ENCODE measurements around the gene CLPSL2. TPM values are rescaled to one million over a fixed set of nuclear protein-coding genes. Genes with fewer than 3 reads are reported as not detected.
A peak's percentile ranks its signal among the peaks of the same experiment; 100 is the strongest.

Gene CLPSL2
- total RNA-seq, 4 donors from 2014 or later = not detected

DNA sequence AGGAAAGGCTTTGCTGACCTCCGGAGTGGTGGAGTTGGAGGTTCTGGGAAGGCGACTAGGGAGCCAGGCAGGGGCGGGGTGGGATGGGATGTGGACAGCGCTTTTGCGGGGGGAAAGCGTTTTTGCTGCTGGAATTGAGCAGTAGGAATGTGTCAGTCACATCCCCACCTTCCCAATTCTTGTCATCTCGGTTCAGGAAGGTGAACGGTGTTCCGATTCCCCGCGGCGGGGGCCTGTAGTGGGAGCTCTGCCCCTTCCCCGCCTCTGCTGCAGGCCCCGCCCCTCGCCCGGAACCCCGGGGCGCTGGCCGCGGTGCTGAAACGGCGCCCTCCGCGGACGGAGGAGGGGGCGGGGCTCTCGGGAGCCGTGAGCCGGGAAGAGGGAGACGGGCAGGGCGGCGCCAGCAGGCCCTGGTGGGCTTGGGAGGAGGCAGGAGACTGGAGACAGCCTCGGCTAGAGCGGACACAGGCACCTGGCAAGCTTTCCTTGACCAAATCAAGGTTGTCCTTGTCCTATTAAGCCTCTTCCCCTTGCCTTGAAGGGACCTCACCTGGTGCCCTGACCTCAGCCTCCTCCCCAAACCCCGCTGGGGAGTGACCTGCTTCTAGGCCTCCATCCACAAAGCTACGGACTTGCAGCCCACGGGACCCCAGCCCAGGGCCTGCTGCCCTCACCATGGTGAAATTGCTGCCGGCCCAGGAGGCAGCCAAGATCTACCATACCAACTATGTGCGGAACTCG, 28.8 kb downstream of the CLPSL2 start, which contains the start of gene LHFPL5:
TSS of gene LHFPL5 (plus strand) at position 357 of the 741 bp plus-strand sequence. CDS start at position 676, 319 bp downstream.
- DNase-seq (ENCODE audit: extremely low spot score) = no peak
- H3K4me3 ChIP-seq = peak within 1 kb of the TSS in 3 of 4 donors; percentile 12 to 28 (median 26)
- intact Hi-C loops (cut with DNase I) = no loop called here
- no peak within 1 kb of the TSS for H3K27ac ChIP-seq (replicated peaks in 1 of 4)
- H3K27me3 ChIP-seq = peaks cover 0 to 54% (median 8%) of the 10 kb centered on the region in 4 donors
- no peak for TF ChIP-seq POLR2A (IDR thresholded peaks at IDR 0.05; ENCODE audit: low read depth)
- TF ChIP-seq POLR2AphosphoS5 (IDR thresholded peaks at IDR 0.05) = no peak
- TF ChIP-seq, protein P1, sequence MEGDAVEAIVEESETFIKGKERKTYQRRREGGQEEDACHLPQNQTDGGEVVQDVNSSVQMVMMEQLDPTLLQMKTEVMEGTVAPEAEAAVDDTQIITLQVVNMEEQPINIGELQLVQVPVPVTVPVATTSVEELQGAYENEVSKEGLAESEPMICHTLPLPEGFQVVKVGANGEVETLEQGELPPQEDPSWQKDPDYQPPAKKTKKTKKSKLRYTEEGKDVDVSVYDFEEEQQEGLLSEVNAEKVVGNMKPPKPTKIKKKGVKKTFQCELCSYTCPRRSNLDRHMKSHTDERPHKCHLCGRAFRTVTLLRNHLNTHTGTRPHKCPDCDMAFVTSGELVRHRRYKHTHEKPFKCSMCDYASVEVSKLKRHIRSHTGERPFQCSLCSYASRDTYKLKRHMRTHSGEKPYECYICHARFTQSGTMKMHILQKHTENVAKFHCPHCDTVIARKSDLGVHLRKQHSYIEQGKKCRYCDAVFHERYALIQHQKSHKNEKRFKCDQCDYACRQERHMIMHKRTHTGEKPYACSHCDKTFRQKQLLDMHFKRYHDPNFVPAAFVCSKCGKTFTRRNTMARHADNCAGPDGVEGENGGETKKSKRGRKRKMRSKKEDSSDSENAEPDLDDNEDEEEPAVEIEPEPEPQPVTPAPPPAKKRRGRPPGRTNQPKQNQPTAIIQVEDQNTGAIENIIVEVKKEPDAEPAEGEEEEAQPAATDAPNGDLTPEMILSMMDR (IDR thresholded peaks at IDR 0.05) = no peak
- TF ChIP-seq EP300 (IDR thresholded peaks at IDR 0.05) = no peak
- 15% methylated on average over 24 of the region's 40 CpGs for WGBS
- H3K4me1 ChIP-seq = peaks cover 0 to 8% (median 6%) of the 10 kb centered on the region in 4 donors
- no peaks in the 10 kb centered on the region for H3K36me3 ChIP-seq
- no peaks in the 10 kb centered on the region for H3K9me3 ChIP-seq

DNA sequence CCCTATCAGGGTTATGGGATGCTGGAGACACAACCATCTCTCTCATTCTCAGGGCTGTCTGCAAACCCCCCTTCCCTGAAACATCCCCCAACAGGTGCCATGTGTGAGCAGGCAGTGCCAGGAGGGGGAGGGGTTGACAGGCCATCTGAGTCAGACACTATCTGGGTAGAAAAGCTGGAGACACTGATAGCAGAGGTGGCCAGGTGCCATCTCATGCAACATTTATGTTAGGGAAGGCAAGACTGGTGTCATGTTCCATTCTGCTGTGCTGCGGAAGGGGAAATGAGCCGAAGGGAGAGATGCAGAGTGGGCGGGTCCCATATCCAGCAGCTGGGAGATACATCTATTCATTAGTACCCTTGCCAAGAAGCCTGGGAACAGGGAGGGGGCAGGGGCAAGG, 32.3 kb downstream of the CLPSL2 start:
- TF ChIP-seq, protein P1 (IDR thresholded peaks at IDR 0.05) = no peak
- TF ChIP-seq POLR2AphosphoS5 (IDR thresholded peaks at IDR 0.05) (no peak), POLR2A (IDR thresholded peaks at IDR 0.05; ENCODE audit: low read depth) (no peak), EP300 (IDR thresholded peaks at IDR 0.05) (no peak)

DNA sequence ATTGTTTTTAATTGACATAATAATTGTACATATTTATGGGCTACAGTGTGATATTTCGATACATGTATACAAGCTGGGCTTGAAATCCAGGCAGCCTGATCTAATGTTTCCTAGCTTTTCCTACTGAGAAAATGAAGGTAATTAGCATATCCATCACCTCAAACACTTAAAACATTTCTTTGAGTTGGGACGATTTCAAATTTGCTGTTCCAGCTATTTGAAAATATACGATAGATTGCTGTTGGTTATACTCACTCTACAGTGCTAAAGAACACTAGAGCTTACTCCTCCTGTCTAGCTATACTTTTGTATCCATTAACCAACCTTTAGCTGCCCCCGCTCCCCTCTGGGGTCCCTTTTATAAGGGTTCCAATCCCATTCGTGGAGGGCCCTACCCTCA, 33.4 kb downstream of the CLPSL2 start:
- Histone ChIP-seq H3K4me3 (no peak overlapping the region), H3K27me3 (peaks cover 0 to 53% (median 7%) of the 10 kb centered on the region in 4 donors), H3K36me3 (no peaks in the 10 kb centered on the region), H3K27ac (replicated peaks in 1 of 4) (no peak overlapping the region), H3K4me1 (peaks cover 0 to 7% (median 6%) of the 10 kb centered on the region in 4 donors), H3K9me3 (no peaks in the 10 kb centered on the region)
- 78% methylated on average over 5 of the region's 5 CpGs for WGBS
- DNase-seq (ENCODE audit: extremely low spot score) = no peak
- no peak for TF ChIP-seq EP300 (IDR thresholded peaks at IDR 0.05)
- TF ChIP-seq, protein P1 (IDR thresholded peaks at IDR 0.05) = no peak
- TF ChIP-seq POLR2AphosphoS5 (IDR thresholded peaks at IDR 0.05) = no peak
- no peak for TF ChIP-seq POLR2A (IDR thresholded peaks at IDR 0.05; ENCODE audit: low read depth)
- intact Hi-C loops (cut with DNase I) = no loop called here

More for the DNA sequence above, 32.3 kb downstream of the CLPSL2 start:
- H3K4me3 ChIP-seq = no peak overlapping the region
- peaks cover 0 to 61% (median 8%) of the 10 kb centered on the region in 4 donors for H3K27me3 ChIP-seq
- no peak overlapping the region for H3K27ac ChIP-seq (replicated peaks in 1 of 4)
- H3K9me3 ChIP-seq = no peaks in the 10 kb centered on the region
- no peak for DNase-seq (ENCODE audit: extremely low spot score)
- 49% methylated on average over 3 of the region's 3 CpGs for WGBS
- H3K36me3 ChIP-seq = no peaks in the 10 kb centered on the region
- intact Hi-C loops (cut with DNase I) = no loop called here
- H3K4me1 ChIP-seq = peaks cover 0 to 8% (median 6%) of the 10 kb centered on the region in 4 donors

DNA sequence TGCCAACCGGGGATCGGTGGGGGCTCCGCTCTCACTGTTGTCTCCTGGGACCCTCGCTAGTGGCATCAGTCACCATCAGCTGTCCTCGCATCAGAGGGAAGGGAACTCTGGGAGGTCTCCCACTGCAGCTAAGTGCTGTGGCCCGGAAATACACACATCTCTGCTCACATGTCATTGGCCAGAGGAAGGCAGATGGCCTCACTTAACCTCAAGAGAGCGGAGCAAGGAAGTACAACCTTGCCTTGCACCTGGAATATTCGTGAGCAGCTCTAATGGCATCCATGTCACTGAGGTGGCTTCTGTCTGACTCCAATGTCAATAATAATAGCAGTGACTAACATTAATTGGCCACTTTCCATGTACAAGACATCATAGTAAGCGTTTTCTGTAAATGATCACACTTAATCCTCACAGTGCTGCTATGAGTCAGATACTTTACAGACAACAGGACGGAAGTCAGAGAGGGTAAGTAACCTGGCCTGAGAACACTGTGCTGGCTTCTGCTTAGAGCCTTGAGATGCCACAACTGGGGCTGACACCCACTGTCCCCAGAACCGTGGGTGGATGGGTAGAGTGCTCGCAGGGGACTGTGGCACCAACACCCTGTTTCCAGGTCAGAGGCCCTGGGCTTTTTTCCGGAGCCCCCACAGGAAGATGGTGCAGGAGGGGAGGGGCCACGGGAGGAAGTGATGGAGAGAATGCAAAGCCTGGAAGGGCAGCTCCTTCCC, 34.7 kb downstream of the CLPSL2 start:
- intact Hi-C loops (cut with DNase I) = no loop called here
- DNase-seq (ENCODE audit: extremely low spot score) = no peak
- H3K36me3 ChIP-seq = no peaks in the 10 kb centered on the region
- no peak overlapping the region for H3K27ac ChIP-seq (replicated peaks in 1 of 4)
- peaks cover 0 to 40% (median 0%) of the 10 kb centered on the region in 4 donors for H3K27me3 ChIP-seq
- H3K4me1 ChIP-seq = no peaks in the 10 kb centered on the region
- H3K4me3 ChIP-seq = no peak overlapping the region
- whole genome bisulfite sequencing = 66% methylated on average over 14 of the region's 14 CpGs
- TF ChIP-seq, protein P1 (IDR thresholded peaks at IDR 0.05) = no peak
- TF ChIP-seq EP300 (IDR thresholded peaks at IDR 0.05) (no peak), POLR2A (IDR thresholded peaks at IDR 0.05; ENCODE audit: low read depth) (no peak), POLR2AphosphoS5 (IDR thresholded peaks at IDR 0.05) (no peak)
- no peaks in the 10 kb centered on the region for H3K9me3 ChIP-seq

Data from esophagus muscularis mucosa (tissue), 4 donors.